ENCODE data around the gene MRPL24. TPM values are rescaled to one million over a fixed set of nuclear protein-coding genes. Genes with fewer than 3 reads are reported as not detected.

The MRPL24 gene
- total RNA-seq (2021) (74.1 and 85.3 TPM in 2 replicates), Bru-seq, nascent RNA (percentile 76 among the genes with signal in this experiment), BruChase-seq, experiment 1, labeled RNA remaining after a 2-hour chase (percentile 76 among the genes with signal in this experiment), BruChase-seq, experiment 2, labeled RNA remaining after a 6-hour chase (percentile 83 among the genes with signal in this experiment)
- long read RNA-seq, transcript MRPL24-206 (3 exons, 560 nt), result minor isoform, 6 of 136 reads
- long read RNA-seq, transcript MRPL24-201 (6 exons, 883 nt), result major isoform, 12 of 136 reads
- long read RNA-seq, transcript MRPL24-202 (6 exons, 883 nt), result minor isoform, 6 of 136 reads
- long read RNA-seq, partial matches to known transcripts, result 2 of 136 reads
- long read RNA-seq, other reads (novel, unspliced or antisense), result 110 of 136 reads

GRCh38 chr1:156740741-156741480 lies at the start of gene MRPL24:
MRPL24 (minus strand) TSS chr1:156741088; CDS start chr1:156738704, 2,384 bp downstream.
- Histone ChIP-seq H3K9me2 (ENCODE audit: insufficient read depth) (no peaks in the 10 kb centered on the region), H3F3A (ENCODE audit: insufficient read depth, low read depth) (peaks cover 63% of the 10 kb centered on the region), H3K4me3 (peak within 1 kb of the TSS; percentile 79), H3K79me2 (ENCODE audit: low read depth) (peaks cover 49% of the 10 kb centered on the region), H3K27ac (peak within 1 kb of the TSS; percentile 60), H2AFZ (peak within 1 kb of the TSS; percentile 80), H3K4me1 (replicated peaks; ENCODE audit: insufficient read depth) (peaks cover 17% of the 10 kb centered on the region), H3K4me2 (peak within 1 kb of the TSS; percentile 83), H4K20me1 (ENCODE audit: insufficient read depth) (peaks cover 13% of the 10 kb centered on the region), H3K9me3 (ENCODE audit: insufficient read depth, low read depth) (no peaks in the 10 kb centered on the region), H3K27me3 (ENCODE audit: insufficient read depth, low read depth) (no peaks in the 10 kb centered on the region), H3K36me3 (ENCODE audit: low read depth) (peaks cover 18% of the 10 kb centered on the region)
- BruUV-seq (replicated peaks), result no TSS peak
- peak; percentile 97 to 99 for DNase-seq
- intact Hi-C loops (cut with micrococcal nuclease; ENCODE audit: unreplicated experiment), result loop anchor here (1.0 kb wide), 2 partner anchors 10 to 26 kb away; partner anchors contain the start of genes HDGF and PRCC
- ChIA-PET CTCF (interaction anchor here (0.6 to 1.1 kb wide), 3 partner anchors 13 to 657 kb away, joined by 3 to 7 read pairs (median 4); partner anchors contain the start of genes ISG20L2 and METTL25B), POLR2A (ENCODE audit: unreplicated experiment) (interaction anchor here (0.6 to 1.1 kb wide), 7 partner anchors 11 to 154 kb away, joined by 3 to 11 read pairs (median 4); partner anchors contain the start of genes HDGF, ISG20L2, METTL25B and PRCC)
- TF ChIP-seq CTCF (conservative IDR thresholded peaks at IDR 0.05), result no peak
- no peak for TF ChIP-seq EZH2 (IDR thresholded peaks at IDR 0.05; ENCODE audit: low read depth)

DNA sequence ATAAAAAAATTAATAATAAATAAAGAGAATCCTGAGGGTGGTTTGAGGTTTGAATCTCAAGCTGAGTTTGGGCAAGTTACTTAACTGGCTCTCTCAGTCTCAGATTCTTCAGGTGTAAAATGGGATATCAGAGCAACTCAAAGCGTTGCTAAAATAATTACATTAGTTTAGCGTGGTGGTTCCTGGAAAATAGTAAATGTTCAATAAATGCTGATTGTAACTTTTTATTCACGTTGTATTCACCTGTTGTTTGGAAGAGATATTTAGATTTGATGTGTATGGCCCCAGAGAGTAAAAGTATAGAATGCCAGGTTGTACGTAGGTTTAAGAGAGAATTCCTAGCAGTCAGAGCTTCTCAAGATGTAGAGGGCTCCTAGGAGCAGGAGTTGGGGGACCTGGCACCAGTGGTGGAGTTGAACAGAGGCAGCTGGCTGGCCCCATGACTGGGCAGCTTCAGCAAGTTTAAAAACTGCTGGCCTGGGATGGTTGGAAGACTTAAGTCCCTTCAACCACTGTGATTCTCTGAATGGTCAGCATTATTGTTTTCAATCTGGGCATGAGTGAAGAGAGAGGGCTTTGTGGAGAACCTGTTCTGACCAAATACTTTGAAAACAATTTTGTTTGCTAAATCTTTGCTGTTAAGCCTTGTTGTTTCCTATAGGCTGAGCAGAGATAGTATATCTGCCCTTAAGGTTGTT lies 48.9 kb upstream of the MRPL24 start:
- peaks cover 17% of the 10 kb centered on the region; the same call in 1 of the 2 replicates for H3F3A ChIP-seq (ENCODE audit: insufficient read depth, low read depth)
- peaks cover 22% of the 10 kb centered on the region for H3K36me3 ChIP-seq (ENCODE audit: low read depth)
- H3K4me2 ChIP-seq, result no peak overlapping the region
- ChIA-PET POLR2A (ENCODE audit: unreplicated experiment) (no interaction called here), CTCF (interaction anchor here (0.6 kb wide), 1 partner anchor 103 kb away, joined by 7 read pairs; no protein-coding TSS in a partner anchor)
- DNase-seq, result no peak
- H3K9me2 ChIP-seq (ENCODE audit: insufficient read depth), result no peaks in the 10 kb centered on the region
- H3K27me3 ChIP-seq (ENCODE audit: insufficient read depth, low read depth), result no peaks in the 10 kb centered on the region
- no peaks in the 10 kb centered on the region for H3K9me3 ChIP-seq (ENCODE audit: insufficient read depth, low read depth)
- TF ChIP-seq CTCF (conservative IDR thresholded peaks at IDR 0.05) (no peak), EZH2 (IDR thresholded peaks at IDR 0.05; ENCODE audit: low read depth) (no peak)
- peaks cover 24% of the 10 kb centered on the region for H4K20me1 ChIP-seq (ENCODE audit: insufficient read depth)
- H3K4me1 ChIP-seq (replicated peaks; ENCODE audit: insufficient read depth), result no peaks in the 10 kb centered on the region
- intact Hi-C loops (cut with micrococcal nuclease; ENCODE audit: unreplicated experiment), result no loop called here
- H3K27ac ChIP-seq, result no peak overlapping the region
- no peaks in the 10 kb centered on the region for H3K79me2 ChIP-seq (ENCODE audit: low read depth)
- H3K4me3 ChIP-seq, result no peak overlapping the region
- no TSS peak for BruUV-seq (replicated peaks)
- H2AFZ ChIP-seq, result no peak overlapping the region

DNA sequence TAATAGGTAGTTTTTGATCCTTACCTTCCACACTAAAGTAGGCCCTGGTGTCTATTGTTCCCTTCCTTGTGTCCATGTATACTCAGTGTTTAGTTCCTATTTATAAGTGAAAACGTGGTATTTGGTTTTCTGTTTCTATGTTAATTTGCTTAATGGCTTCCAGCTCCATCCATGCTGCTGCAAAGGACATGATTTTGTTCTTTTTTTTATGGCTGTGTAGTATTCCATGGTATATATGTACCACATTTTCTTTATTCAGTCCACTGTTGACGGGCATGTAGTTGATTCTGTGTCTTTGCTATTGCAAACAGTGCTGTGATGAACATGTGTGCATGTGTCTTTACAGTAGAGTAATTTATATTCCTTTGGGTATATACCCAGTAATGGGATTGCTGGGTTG lies 47.2 kb upstream of the MRPL24 start:
- intact Hi-C loops (cut with micrococcal nuclease; ENCODE audit: unreplicated experiment), result no loop called here
- Histone ChIP-seq H3K27me3 (ENCODE audit: insufficient read depth, low read depth) (no peaks in the 10 kb centered on the region), H3K4me1 (replicated peaks; ENCODE audit: insufficient read depth) (no peaks in the 10 kb centered on the region), H3K9me3 (ENCODE audit: insufficient read depth, low read depth) (no peaks in the 10 kb centered on the region), H2AFZ (no peak overlapping the region), H3K4me2 (no peak overlapping the region), H3F3A (ENCODE audit: insufficient read depth, low read depth) (peaks cover 10% of the 10 kb centered on the region; the same call in 1 of the 2 replicates), H4K20me1 (ENCODE audit: insufficient read depth) (peaks cover 27% of the 10 kb centered on the region), H3K9me2 (ENCODE audit: insufficient read depth) (no peaks in the 10 kb centered on the region), H3K4me3 (no peak overlapping the region), H3K79me2 (ENCODE audit: low read depth) (peaks cover 3% of the 10 kb centered on the region), H3K36me3 (ENCODE audit: low read depth) (peaks cover 25% of the 10 kb centered on the region), H3K27ac (no peak overlapping the region)
- POLR2A ChIA-PET (ENCODE audit: unreplicated experiment), result interaction anchor here (0.7 kb wide), 1 partner anchor 89 kb away, joined by 9 read pairs; no protein-coding TSS in a partner anchor
- DNase-seq, result no peak
- BruUV-seq (replicated peaks), result no TSS peak
- CTCF ChIA-PET, result no interaction called here
- TF ChIP-seq EZH2 (IDR thresholded peaks at IDR 0.05; ENCODE audit: low read depth) (no peak), CTCF (conservative IDR thresholded peaks at IDR 0.05) (no peak)

Data from PC-9 (cell line).